ENCODE data around the gene TBX21.
"Not testable (repeated sequence)": the region's sequence is repeated elsewhere in the genome, so short reads cannot be mapped to it uniquely, and the experiment has no call there.

The TBX21 gene

DNA sequence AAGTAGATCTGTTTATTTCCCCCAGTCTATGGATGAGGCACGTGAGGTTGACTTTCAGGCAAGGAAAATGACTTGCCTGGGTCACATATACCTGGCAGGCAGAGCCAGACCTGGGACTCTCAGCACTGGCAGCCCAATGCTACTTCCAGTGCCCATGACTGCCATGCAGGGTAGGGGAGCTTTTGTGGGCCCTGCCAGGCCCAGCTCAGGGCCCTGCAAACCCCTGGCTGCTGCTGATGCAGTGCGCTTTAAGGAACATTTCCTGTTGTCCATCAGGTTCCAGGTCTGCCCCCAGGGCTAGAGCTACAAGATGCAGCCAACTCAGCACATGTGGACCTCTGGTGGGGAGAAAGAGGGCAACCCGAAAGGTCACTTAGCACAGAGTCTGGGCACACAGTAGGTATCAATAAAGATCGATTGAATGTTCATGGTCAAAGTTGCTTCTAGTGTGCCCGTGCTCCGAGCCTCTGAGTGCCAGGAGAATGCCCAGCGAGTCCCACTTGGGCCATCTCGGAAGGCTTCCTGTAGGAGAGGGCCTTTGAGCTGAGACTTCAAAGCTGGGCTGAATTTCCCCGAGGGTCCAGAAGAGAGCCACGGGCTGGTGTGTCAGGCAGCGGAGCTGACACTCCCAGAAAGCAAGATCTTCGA lies 513 bp upstream of the TBX21 start:
- DNase-seq, result no peak

DNA sequence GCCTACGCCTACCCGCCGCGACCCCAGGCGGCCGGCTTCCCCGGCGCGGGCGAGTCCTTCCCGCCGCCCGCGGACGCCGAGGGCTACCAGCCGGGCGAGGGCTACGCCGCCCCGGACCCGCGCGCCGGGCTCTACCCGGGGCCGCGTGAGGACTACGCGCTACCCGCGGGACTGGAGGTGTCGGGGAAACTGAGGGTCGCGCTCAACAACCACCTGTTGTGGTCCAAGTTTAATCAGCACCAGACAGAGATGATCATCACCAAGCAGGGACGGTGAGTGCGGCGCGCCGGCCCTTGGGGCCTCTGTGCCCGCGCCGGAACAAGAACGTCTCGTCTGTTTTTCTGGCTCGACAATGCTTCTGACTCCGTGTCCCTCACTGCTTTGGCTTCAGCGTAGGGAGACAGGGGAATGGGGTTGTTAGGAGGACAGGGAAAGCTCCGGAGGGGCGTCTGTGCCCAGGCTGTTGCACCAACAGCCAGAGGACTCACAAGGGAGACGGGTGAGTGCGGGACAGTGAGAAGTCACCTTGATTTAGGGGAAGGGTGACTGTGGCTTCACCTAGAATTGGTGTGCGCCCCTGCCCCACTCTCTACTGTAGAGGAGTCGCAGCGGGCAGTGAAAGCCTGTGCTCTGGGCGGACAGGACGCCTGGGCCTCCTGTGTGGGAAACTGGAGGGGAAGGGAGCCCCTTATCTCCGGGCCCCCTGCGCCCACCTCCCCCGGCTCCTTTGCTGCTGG lies 806 bp downstream of the TBX21 start:
- peak; percentile 69 for DNase-seq

- no peak for DNase-seq
These were observed 2.1 kb downstream of the TBX21 start for GRCh38 chr17:47735139-47735464.

DNA sequence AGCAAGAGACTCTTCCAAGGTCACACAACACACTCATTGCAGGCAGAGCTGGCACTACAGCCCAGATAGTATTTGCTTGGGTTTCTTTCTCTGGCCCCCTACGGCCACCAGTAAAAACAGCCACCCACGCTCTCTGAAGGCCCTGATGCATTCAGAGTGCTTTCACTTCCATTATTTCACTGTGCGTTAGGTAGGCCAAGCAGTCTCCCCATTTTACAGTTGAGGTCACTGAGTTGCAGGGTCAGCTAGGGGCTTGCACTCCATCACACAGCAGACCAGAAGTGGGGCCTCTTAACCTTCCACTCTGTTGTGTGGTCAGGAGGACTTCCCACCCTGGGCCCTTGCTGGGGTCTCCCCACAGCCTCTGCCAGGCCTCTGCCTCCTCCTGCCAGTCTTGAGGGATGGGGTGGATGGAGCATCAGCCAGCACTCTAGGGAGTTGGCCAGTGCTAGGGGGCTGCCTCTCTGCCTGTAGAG lies 2.5 kb downstream of the TBX21 start:
- no peak for DNase-seq

- DNase-seq, result no peak
These were observed 3.8 kb downstream of the TBX21 start for GRCh38 chr17:47736501-47737495.

DNA sequence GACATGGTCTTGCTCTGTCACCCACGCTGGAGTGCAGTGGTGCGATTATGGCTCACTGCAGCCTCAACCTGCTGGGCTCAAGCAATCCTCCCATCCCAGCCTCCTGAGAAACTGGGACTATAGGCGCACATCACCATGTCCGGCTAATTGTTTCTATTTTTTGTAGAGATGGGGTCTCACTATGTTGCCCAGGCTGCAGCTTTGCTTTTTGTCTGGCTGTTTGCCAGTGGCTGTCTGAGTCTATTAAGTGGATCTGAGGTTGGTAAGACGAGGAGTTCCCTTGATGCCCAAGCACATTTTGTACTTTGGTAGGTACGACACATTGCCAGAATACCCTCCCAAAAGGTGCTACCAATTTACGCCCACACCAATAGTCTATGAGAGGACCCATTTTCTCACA lies 5.1 kb downstream of the TBX21 start:
- DNase-seq, result no peak

- no peak for DNase-seq
These were observed 6.1 kb downstream of the TBX21 start for GRCh38 chr17:47739150-47739549.

DNA sequence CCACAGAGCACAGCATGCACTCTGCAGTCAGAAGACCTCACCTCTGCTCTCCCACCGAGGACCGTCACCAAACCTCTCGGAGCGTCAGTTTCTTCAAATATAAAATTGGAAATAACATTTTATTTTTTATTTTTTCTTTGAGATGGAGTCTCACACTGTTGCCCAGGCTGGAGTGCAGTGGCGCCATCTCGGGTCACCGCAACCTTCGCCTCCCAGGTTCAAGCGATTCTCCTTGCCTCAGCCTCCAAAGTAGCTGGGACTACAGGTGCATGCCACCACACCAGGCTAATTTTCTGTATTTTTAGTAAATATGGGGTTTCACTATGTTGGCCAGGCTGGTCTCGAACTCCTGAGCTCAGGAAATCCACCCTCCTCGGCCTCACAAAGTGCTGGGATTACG lies 6.9 kb downstream of the TBX21 start:
- DNase-seq, result not testable (repeated sequence)

GRCh38 chr17:47741109-47741792 lies 8.2 kb downstream of the TBX21 start:
- DNase-seq, result no peak

- DNase-seq, result no peak
These were observed 8.7 kb downstream of the TBX21 start for GRCh38 chr17:47741793-47742145.

GRCh38 chr17:47742319-47743181 lies 9.5 kb downstream of the TBX21 start:
- DNase-seq, result peak; percentile 61

DNA sequence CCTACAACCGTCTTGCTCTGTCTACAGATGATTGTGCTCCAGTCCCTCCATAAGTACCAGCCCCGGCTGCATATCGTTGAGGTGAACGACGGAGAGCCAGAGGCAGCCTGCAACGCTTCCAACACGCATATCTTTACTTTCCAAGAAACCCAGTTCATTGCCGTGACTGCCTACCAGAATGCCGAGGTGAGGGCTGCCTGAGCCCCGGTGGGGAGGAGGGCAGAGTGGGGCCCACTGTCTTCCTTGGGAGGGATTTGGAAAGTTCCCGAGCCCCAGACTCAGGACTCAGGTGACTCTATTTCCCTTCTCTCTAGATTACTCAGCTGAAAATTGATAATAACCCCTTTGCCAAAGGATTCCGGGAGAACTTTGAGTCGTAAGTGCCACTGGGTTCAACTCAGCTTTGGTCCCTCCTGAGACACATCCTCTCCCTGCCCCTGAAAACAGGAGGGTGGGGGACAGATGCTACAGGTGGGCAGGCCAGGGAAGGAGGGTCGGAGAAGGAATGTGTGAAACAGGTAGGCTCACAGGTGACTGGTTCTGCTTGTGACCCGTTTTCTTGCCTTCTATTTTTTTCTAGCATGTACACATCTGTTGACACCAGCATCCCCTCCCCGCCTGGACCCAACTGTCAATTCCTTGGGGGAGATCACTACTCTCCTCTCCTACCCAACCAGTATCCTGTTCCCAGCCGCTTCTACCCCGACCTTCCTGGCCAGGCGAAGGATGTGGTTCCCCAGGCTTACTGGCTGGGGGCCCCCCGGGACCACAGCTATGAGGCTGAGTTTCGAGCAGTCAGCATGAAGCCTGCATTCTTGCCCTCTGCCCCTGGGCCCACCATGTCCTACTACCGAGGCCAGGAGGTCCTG lies 11.4 kb downstream of the TBX21 start:
- no peak for DNase-seq

DNA sequence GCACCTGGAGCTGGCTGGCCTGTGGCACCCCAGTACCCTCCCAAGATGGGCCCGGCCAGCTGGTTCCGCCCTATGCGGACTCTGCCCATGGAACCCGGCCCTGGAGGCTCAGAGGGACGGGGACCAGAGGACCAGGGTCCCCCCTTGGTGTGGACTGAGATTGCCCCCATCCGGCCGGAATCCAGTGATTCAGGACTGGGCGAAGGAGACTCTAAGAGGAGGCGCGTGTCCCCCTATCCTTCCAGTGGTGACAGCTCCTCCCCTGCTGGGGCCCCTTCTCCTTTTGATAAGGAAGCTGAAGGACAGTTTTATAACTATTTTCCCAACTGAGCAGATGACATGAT lies 12.0 kb downstream of the TBX21 start:
- DNase-seq, result no peak

DNA sequence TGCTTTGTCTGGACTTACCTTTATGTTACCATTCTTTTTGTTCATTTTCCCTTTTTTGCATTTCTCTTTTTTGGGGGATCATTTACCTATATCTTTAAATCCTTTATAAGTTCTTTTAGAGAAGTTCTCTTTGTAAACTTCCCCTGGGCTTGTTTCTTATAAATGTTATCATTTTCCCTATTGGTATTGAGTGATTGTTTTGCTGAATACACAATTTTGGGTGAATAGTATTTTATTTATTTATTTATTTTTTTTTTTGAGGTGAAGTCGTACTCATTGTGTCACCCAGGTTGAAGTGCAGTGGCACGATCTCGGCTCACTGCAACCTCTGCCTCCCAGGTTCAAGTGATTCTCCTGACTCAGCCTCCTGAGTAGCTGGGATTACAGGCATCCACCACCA lies 18.4 kb downstream of the TBX21 start:
- DNase-seq, result no peak

DNA sequence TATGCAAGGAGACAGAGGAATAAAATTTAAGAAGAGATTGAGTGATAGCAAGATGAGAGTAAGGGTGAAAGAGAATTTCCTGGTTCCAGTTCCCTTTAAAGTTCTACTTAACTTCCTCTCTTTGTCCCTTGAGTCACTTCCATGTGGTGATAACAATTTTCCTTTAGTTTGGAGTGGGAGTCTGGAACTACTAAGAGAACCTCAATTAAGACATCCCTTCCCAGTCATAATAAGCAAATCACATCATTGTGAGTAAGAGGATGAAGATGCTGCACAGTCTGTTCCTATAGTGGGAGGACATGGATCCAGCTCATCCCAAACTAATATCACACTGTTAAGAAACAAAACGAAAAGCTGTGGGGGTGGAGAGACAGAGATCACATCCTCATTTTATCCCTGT lies 24.4 kb downstream of the TBX21 start:
- no peak for DNase-seq

DNA sequence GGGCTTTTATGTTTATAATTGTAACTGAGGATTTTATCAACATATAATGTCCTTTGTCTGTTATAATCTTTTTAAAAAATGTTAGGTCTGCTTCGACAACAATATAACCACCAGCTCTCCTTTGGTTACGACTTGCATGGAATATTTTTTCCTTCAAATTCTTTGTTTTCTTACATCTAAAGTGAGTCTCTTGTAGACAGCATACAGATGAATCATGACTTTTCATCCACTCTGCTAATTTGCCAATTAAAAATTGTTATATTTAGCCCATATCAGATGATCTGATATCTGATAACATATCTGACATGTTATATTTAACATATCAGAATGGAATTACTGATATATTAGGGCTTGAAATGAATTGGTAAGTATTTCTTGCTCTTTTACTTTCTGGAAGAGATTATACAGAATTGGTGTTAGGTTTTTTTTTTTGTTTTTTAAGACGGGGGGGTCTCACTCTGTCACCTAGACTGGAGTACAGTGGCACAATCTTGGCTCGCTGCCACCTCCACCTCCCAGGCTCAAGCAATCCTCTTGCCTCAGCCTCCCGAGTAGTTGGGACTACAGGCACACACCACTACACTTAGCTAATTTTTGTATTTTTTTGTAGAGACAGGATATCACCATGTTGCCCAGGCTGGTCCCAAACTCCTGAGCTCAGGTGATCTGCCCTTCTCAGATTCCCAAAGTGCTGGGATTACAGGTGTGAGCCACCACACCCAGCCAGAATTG lies 27.5 kb downstream of the TBX21 start:
- DNase-seq, result no peak

GRCh38 chr17:47762728-47763127 lies 29.7 kb downstream of the TBX21 start:
- DNase-seq, result no peak

- DNase-seq, result no peak
These were observed 31.0 kb downstream of the TBX21 start for GRCh38 chr17:47763913-47764582.

DNA sequence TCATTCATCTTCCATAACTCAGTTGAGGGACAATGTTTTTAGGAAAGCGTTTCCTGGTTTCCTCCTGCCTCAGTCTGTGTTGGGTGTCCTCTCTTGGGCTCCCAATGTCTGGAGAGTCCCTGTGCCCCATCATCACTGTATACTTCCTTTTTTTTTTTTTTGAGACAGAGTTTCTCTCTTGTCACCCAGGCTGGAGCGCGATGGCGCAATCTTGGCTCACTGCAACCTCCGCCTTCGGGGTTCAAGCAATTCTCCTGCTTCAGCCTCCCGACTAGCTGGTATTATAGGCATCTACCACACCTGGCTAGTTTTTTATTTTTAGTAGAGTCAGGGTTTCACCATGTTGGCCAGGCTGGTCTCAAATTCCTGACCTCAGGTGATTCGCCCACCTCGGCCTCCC lies 40.6 kb downstream of the TBX21 start:
- DNase-seq, result not testable (repeated sequence)
